ENCODE results near the gene VPS52.

- TF ChIP-seq CTCF (IDR thresholded peaks at IDR 0.05) (no peak), POLR2A (IDR thresholded peaks at IDR 0.05) (no peak)
Observed at GRCh38 chr6:33305052-33305451, 33.4 kb upstream of the VPS52 start.

Data from body of pancreas (tissue), 4 donors.